ENCODE measurements around the gene ELN.
"Not testable (repeated sequence)": the region's sequence is repeated elsewhere in the genome, so short reads cannot be mapped to it uniquely, and the experiment has no call there.

ELN gene

GRCh38 chr7:74044366-74045350 lies 16.7 kb downstream of the ELN start:
- DNase-seq: no peak

GRCh38 chr7:74046581-74046980 lies 18.6 kb downstream of the ELN start:
- DNase-seq: not testable (repeated sequence)

GRCh38 chr7:74047804-74048380 lies 19.9 kb downstream of the ELN start:
- no peak for DNase-seq

- DNase-seq: no peak
Observed at GRCh38 chr7:74048999-74049599, 21.1 kb downstream of the ELN start.

GRCh38 chr7:74049997-74050798 lies 22.2 kb downstream of the ELN start:
- no peak for DNase-seq

- no peak for DNase-seq
Observed at GRCh38 chr7:74051193-74051592, 23.2 kb downstream of the ELN start.

GRCh38 chr7:74051629-74052410 lies 23.8 kb downstream of the ELN start:
- DNase-seq: no peak

GRCh38 chr7:74052628-74053027 lies 24.7 kb downstream of the ELN start:
- DNase-seq: no peak

GRCh38 chr7:74053589-74054186 lies 25.7 kb downstream of the ELN start:
- DNase-seq: no peak

GRCh38 chr7:74056096-74056915 lies 28.3 kb downstream of the ELN start:
- no peak for DNase-seq

GRCh38 chr7:74057216-74057925 lies 29.4 kb downstream of the ELN start:
- DNase-seq: no peak

GRCh38 chr7:74057987-74058386 lies 30.0 kb downstream of the ELN start:
- DNase-seq: no peak

- no peak for DNase-seq
Observed at GRCh38 chr7:74058486-74058885, 30.5 kb downstream of the ELN start.

- DNase-seq: no peak
Observed at GRCh38 chr7:74059037-74059436, 31.1 kb downstream of the ELN start.

- no peak for DNase-seq
Observed at GRCh38 chr7:74059681-74060588, 32.0 kb downstream of the ELN start.

GRCh38 chr7:74061840-74062539 lies 34.0 kb downstream of the ELN start:
- peak; percentile 20 to 26 for DNase-seq

- no peak for DNase-seq
Observed at GRCh38 chr7:74063223-74063641, 35.3 kb downstream of the ELN start.

- no peak for DNase-seq
Observed at GRCh38 chr7:74063646-74064045, 35.7 kb downstream of the ELN start.

All from stimulated activated CD4-positive, alpha-beta T cell treated with anti-CD3 and anti-CD28 coated beads, Interleukin-2, amount 100 ng/mL, for 48 hours (primary cell).